Measurements from ENCODE around the gene RAB31. TPM values are rescaled to one million over a fixed set of nuclear protein-coding genes. Genes with fewer than 3 reads are reported as not detected.

The RAB31 gene
- total and polyA plus RNA-seq, 5 donors = 9.1 to 42.3 (median 24.3) TPM

DNA sequence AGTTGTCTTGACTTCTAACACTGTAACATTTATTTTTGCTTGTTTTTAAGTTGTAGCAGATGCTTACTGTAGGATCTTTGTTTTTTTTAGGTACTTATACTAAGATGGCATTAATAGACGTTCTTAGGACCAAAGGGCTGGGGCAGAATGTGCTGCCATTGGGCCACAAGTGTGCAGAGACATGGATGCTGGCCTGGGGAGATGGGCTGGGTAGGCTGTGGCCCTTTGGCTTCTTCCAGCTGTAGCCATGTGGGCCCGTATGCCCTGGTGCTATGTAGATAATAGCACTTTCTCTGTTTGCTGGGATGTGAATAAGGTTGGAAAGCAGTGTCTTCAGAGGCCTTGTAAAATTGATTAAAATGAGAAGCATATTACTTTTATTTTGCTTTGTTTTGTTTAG, 18.8 kb downstream of the RAB31 start:
- no peaks in the 10 kb centered on the region for H3K4me1 ChIP-seq (ENCODE audit: control insufficient read depth, insufficient read depth, low read length)
- 87% methylated on average over 2 of the region's 2 CpGs for WGBS
- H3K4me3 ChIP-seq (ENCODE audit: low read length) = no peak overlapping the region
- intact Hi-C loops (cut with DNase I) = no loop called here
- ATAC-seq (no peak), DNase-seq (no peak)
- no peak overlapping the region for H3K27ac ChIP-seq (ENCODE audit: low read length)
- H3K9me3 ChIP-seq (ENCODE audit: control insufficient read depth, low read length) = no peaks in the 10 kb centered on the region
- H3K27me3 ChIP-seq (ENCODE audit: control insufficient read depth, insufficient read depth) = no peaks in the 10 kb centered on the region

GRCh38 chr18:9730786-9731185, 22.7 kb downstream of the RAB31 start:
- DNase-seq (no peak), ATAC-seq (no peak)
- 94% methylated on average over 4 of the region's 4 CpGs for WGBS
- intact Hi-C loops (cut with DNase I) = no loop called here
- H3K27ac ChIP-seq (ENCODE audit: low read length) = no peak overlapping the region
- H3K9me3 ChIP-seq (ENCODE audit: control insufficient read depth, low read length) = no peaks in the 10 kb centered on the region
- no peaks in the 10 kb centered on the region for H3K4me1 ChIP-seq (ENCODE audit: control insufficient read depth, insufficient read depth, low read length)
- H3K27me3 ChIP-seq (ENCODE audit: control insufficient read depth, insufficient read depth) = no peaks in the 10 kb centered on the region
- H3K4me3 ChIP-seq (ENCODE audit: low read length) = no peak overlapping the region

- intact Hi-C loops (cut with DNase I) = no loop called here
These were observed 23.3 kb downstream of the RAB31 start for GRCh38 chr18:9731380-9731779.

DNA sequence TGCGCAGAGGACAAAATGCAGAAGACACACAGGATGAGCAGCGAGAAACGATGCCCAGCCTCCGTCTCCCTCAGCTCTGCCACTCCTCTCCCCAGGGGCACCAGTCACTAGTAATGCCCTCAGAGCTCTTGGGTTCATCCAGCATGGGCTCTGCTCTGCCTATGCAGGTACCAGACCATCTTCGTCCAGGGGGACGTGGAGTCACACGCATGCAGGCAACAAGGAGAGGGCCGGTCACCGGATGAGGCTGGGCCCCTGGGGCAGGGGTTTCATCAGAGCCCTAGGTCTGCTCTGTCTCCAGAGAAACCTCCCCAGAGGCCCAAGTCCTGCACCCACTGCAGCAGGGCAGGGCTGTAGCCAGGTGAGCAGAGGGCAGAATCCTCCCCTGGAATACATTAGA, 23.9 kb downstream of the RAB31 start:
- Histone ChIP-seq H3K27ac (ENCODE audit: low read length) (no peak overlapping the region), H3K4me1 (ENCODE audit: control insufficient read depth, insufficient read depth, low read length) (no peaks in the 10 kb centered on the region), H3K9me3 (ENCODE audit: control insufficient read depth, low read length) (no peaks in the 10 kb centered on the region), H3K4me3 (ENCODE audit: low read length) (no peak overlapping the region), H3K27me3 (ENCODE audit: control insufficient read depth, insufficient read depth) (no peaks in the 10 kb centered on the region)
- ATAC-seq = peak; percentile 21 to 24
- intact Hi-C loops (cut with DNase I) = no loop called here
- no peak for DNase-seq
- 85% methylated on average over 9 of the region's 9 CpGs for WGBS

More at GRCh38 chr18:9731380-9731779, 23.3 kb downstream of the RAB31 start:
- Histone ChIP-seq H3K9me3 (ENCODE audit: control insufficient read depth, low read length) (no peaks in the 10 kb centered on the region), H3K27ac (ENCODE audit: low read length) (no peak overlapping the region), H3K27me3 (ENCODE audit: control insufficient read depth, insufficient read depth) (no peaks in the 10 kb centered on the region), H3K4me3 (ENCODE audit: low read length) (no peak overlapping the region), H3K4me1 (ENCODE audit: control insufficient read depth, insufficient read depth, low read length) (no peaks in the 10 kb centered on the region)
- DNase-seq (no peak), ATAC-seq (no peak)
- WGBS = 87% methylated on average over 5 of the region's 5 CpGs

- no peaks in the 10 kb centered on the region for H3K9me3 ChIP-seq (ENCODE audit: control insufficient read depth, low read length)
- WGBS = 67% methylated on average over 9 of the region's 9 CpGs
- H3K4me3 ChIP-seq (ENCODE audit: low read length) = no peak overlapping the region
- H3K4me1 ChIP-seq (ENCODE audit: control insufficient read depth, insufficient read depth, low read length) = no peaks in the 10 kb centered on the region
- ATAC-seq = peak; percentile 15 to 45
- H3K27me3 ChIP-seq (ENCODE audit: control insufficient read depth, insufficient read depth) = no peaks in the 10 kb centered on the region
- no peak overlapping the region for H3K27ac ChIP-seq (ENCODE audit: low read length)
- intact Hi-C loops (cut with DNase I) = no loop called here
- no peak for DNase-seq
These were observed 26.1 kb downstream of the RAB31 start for GRCh38 chr18:9734189-9734588.

- Histone ChIP-seq H3K27ac (ENCODE audit: low read length) (no peak overlapping the region), H3K4me1 (ENCODE audit: control insufficient read depth, insufficient read depth, low read length) (no peaks in the 10 kb centered on the region), H3K9me3 (ENCODE audit: control insufficient read depth, low read length) (no peaks in the 10 kb centered on the region), H3K27me3 (ENCODE audit: control insufficient read depth, insufficient read depth) (no peaks in the 10 kb centered on the region), H3K4me3 (ENCODE audit: low read length) (no peak overlapping the region)
- ATAC-seq = no peak
- intact Hi-C loops (cut with DNase I) = no loop called here
- WGBS = 85% methylated on average over 9 of the region's 9 CpGs
- no peak for DNase-seq
These were observed 27.1 kb downstream of the RAB31 start for GRCh38 chr18:9735238-9735637.

DNA sequence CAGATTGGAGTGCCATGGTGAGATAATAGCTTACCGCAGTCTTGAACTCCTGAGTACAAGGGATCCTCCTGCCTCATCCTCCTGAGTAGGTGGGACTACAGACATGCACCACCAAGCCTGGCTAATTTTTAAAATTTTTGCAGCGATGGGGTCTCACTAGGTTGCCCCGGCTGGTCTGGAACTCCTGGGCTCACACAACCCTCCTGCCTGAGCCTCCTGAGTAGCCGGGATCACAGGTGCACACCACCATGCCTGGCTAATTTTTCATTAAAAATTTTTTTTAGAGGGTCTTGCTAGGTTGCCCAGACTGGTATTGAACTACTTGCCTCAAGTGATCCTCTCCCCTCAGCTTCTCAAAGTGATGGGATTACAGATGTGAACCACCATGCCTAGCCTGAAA, 27.8 kb downstream of the RAB31 start:
- ATAC-seq (no peak), DNase-seq (no peak)
- Histone ChIP-seq H3K27me3 (ENCODE audit: control insufficient read depth, insufficient read depth) (no peaks in the 10 kb centered on the region), H3K4me3 (ENCODE audit: low read length) (no peak overlapping the region), H3K4me1 (ENCODE audit: control insufficient read depth, insufficient read depth, low read length) (no peaks in the 10 kb centered on the region), H3K9me3 (ENCODE audit: control insufficient read depth, low read length) (no peaks in the 10 kb centered on the region), H3K27ac (ENCODE audit: low read length) (no peak overlapping the region)
- intact Hi-C loops (cut with DNase I) = no loop called here
- 73% methylated on average over 4 of the region's 4 CpGs for WGBS

GRCh38 chr18:9736286-9736835, 28.3 kb downstream of the RAB31 start:
- H3K4me1 ChIP-seq (ENCODE audit: control insufficient read depth, insufficient read depth, low read length) = no peaks in the 10 kb centered on the region
- DNase-seq (no peak), ATAC-seq (no peak)
- WGBS = 48% methylated on average over 4 of the region's 4 CpGs
- no peak overlapping the region for H3K27ac ChIP-seq (ENCODE audit: low read length)
- H3K9me3 ChIP-seq (ENCODE audit: control insufficient read depth, low read length) = no peaks in the 10 kb centered on the region
- intact Hi-C loops (cut with DNase I) = no loop called here
- H3K27me3 ChIP-seq (ENCODE audit: control insufficient read depth, insufficient read depth) = no peaks in the 10 kb centered on the region
- H3K4me3 ChIP-seq (ENCODE audit: low read length) = no peak overlapping the region

DNA sequence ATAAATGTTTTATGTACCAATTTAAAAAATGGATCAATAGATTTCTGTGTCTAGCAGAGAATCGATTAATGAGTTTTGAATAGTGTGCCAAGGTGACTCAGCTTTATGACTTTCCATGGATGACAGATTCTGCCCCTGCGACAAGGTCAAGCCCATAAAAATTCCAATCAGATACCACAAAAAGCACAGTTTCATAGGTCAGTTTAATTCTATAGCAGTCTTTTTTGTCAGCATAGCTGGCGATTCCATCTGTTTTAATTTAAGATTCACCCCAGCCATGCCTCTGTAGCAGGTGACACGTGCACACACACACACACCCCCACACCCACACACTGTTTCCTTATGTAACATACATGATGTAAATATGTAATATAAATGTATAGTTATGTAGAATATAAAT, 28.9 kb downstream of the RAB31 start:
- intact Hi-C loops (cut with DNase I) = no loop called here
- Histone ChIP-seq H3K4me1 (ENCODE audit: control insufficient read depth, insufficient read depth, low read length) (peaks cover 5% of the 10 kb centered on the region), H3K9me3 (ENCODE audit: control insufficient read depth, low read length) (no peaks in the 10 kb centered on the region), H3K27ac (ENCODE audit: low read length) (no peak overlapping the region), H3K27me3 (ENCODE audit: control insufficient read depth, insufficient read depth) (no peaks in the 10 kb centered on the region), H3K4me3 (ENCODE audit: low read length) (no peak overlapping the region)
- no peak for ATAC-seq
- 88% methylated on average over 4 of the region's 4 CpGs for WGBS
- no peak for DNase-seq

GRCh38 chr18:9737472-9738121, 29.5 kb downstream of the RAB31 start:
- Histone ChIP-seq H3K27ac (ENCODE audit: low read length) (no peak overlapping the region), H3K4me3 (ENCODE audit: low read length) (no peak overlapping the region), H3K4me1 (ENCODE audit: control insufficient read depth, insufficient read depth, low read length) (peaks cover 8% of the 10 kb centered on the region), H3K27me3 (ENCODE audit: control insufficient read depth, insufficient read depth) (no peaks in the 10 kb centered on the region), H3K9me3 (ENCODE audit: control insufficient read depth, low read length) (no peaks in the 10 kb centered on the region)
- 77% methylated on average over 13 of the region's 13 CpGs for WGBS
- ATAC-seq (no peak), DNase-seq (peak in 1 of 3 donors; percentile 59)
- intact Hi-C loops (cut with DNase I) = no loop called here

DNA sequence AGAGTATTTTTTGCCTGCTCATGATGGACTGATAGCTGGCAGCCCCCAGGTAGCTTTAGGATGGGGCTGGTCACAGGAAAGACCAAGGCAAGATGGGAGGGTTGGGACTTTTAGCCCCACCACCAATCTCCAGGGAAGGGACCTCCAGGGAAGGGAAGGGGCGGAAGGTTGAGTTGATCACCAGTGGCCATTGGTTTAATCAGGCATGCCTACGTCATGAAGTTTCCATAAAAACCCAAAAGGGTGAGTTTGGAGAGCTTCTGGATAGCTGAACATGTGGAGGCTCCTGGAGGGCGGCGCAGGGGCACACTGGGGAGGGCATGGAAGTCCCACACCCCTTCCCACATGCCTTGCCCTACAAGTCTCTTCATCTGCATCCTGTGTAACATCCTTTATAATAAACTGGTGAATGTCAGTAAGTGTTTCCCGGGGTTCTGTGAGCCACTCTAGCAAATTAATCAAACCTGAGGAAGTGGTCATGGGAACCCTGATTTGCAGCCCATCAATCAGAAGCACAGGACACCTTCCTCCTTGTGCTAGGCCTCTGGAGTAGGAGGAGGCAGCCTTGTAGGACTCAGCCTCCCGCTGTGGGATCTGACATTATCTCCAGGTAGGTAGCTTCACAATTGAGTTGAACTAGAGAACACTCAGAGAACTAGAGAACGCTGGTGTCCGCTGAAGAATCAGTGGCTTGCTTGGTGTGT, 30.3 kb downstream of the RAB31 start:
- no peak overlapping the region for H3K27ac ChIP-seq (ENCODE audit: low read length)
- WGBS = 82% methylated on average over 8 of the region's 8 CpGs
- no peak for ATAC-seq
- no peak overlapping the region for H3K4me3 ChIP-seq (ENCODE audit: low read length)
- intact Hi-C loops (cut with DNase I) = no loop called here
- no peaks in the 10 kb centered on the region for H3K9me3 ChIP-seq (ENCODE audit: control insufficient read depth, low read length)
- DNase-seq = no peak
- H3K4me1 ChIP-seq (ENCODE audit: control insufficient read depth, insufficient read depth, low read length) = peaks cover 8% of the 10 kb centered on the region
- no peaks in the 10 kb centered on the region for H3K27me3 ChIP-seq (ENCODE audit: control insufficient read depth, insufficient read depth)

Measured in right cardiac atrium (tissue), 5 donors.